ENCODE measurements around the gene CAPG.

The CAPG gene

GRCh38 chr2:85409845-85410583, at the start of gene CAPG:
Gene CAPG, minus strand, starts transcription at chr2:85410366. Its CDS starts 8,221 bp downstream, at chr2:85402145.
- Histone ChIP-seq H3K27me3 (ENCODE audit: control insufficient read depth, insufficient read depth, low read length) (no peaks in the 10 kb centered on the region), H3K4me3 (ENCODE audit: low read length) (peak within 1 kb of the TSS; percentile 49), H3K9ac (ENCODE audit: low read length) (peak within 1 kb of the TSS; percentile 10), H3K4me1 (ENCODE audit: control insufficient read depth, insufficient read depth, low read length) (no peaks in the 10 kb centered on the region), H3K27ac (ENCODE audit: low read depth, low read length) (no peak within 1 kb of the TSS), H3K36me3 (ENCODE audit: control insufficient read depth, insufficient read depth, low read length) (no peaks in the 10 kb centered on the region)

GRCh38 chr2:85459771-85460170, 49.6 kb upstream of the CAPG start:
- H3K27ac ChIP-seq (ENCODE audit: low read depth, low read length), result no peak overlapping the region
- no peaks in the 10 kb centered on the region for H3K27me3 ChIP-seq (ENCODE audit: control insufficient read depth, insufficient read depth, low read length)
- no peak overlapping the region for H3K9ac ChIP-seq (ENCODE audit: low read length)
- H3K4me3 ChIP-seq (ENCODE audit: low read length), result no peak overlapping the region
- H3K4me1 ChIP-seq (ENCODE audit: control insufficient read depth, insufficient read depth, low read length), result no peaks in the 10 kb centered on the region
- H3K36me3 ChIP-seq (ENCODE audit: control insufficient read depth, insufficient read depth, low read length), result no peaks in the 10 kb centered on the region

- Histone ChIP-seq H3K27me3 (ENCODE audit: control insufficient read depth, insufficient read depth, low read length) (no peaks in the 10 kb centered on the region), H3K36me3 (ENCODE audit: control insufficient read depth, insufficient read depth, low read length) (no peaks in the 10 kb centered on the region), H3K4me1 (ENCODE audit: control insufficient read depth, insufficient read depth, low read length) (no peaks in the 10 kb centered on the region), H3K9ac (ENCODE audit: low read length) (no peak overlapping the region), H3K27ac (ENCODE audit: low read depth, low read length) (no peak overlapping the region), H3K4me3 (ENCODE audit: low read length) (no peak overlapping the region)
Observed at GRCh38 chr2:85458601-85459563, 48.7 kb upstream of the CAPG start.

GRCh38 chr2:85457877-85458316, 47.7 kb upstream of the CAPG start:
- Histone ChIP-seq H3K4me3 (ENCODE audit: low read length) (no peak overlapping the region), H3K27me3 (ENCODE audit: control insufficient read depth, insufficient read depth, low read length) (no peaks in the 10 kb centered on the region), H3K9ac (ENCODE audit: low read length) (no peak overlapping the region), H3K27ac (ENCODE audit: low read depth, low read length) (no peak overlapping the region), H3K4me1 (ENCODE audit: control insufficient read depth, insufficient read depth, low read length) (no peaks in the 10 kb centered on the region), H3K36me3 (ENCODE audit: control insufficient read depth, insufficient read depth, low read length) (no peaks in the 10 kb centered on the region)

GRCh38 chr2:85457043-85457442, 46.9 kb upstream of the CAPG start:
- H3K36me3 ChIP-seq (ENCODE audit: control insufficient read depth, insufficient read depth, low read length), result no peaks in the 10 kb centered on the region
- no peaks in the 10 kb centered on the region for H3K4me1 ChIP-seq (ENCODE audit: control insufficient read depth, insufficient read depth, low read length)
- H3K27me3 ChIP-seq (ENCODE audit: control insufficient read depth, insufficient read depth, low read length), result no peaks in the 10 kb centered on the region
- H3K4me3 ChIP-seq (ENCODE audit: low read length), result no peak overlapping the region
- H3K9ac ChIP-seq (ENCODE audit: low read length), result no peak overlapping the region
- no peak overlapping the region for H3K27ac ChIP-seq (ENCODE audit: low read depth, low read length)

- Histone ChIP-seq H3K9ac (ENCODE audit: low read length) (no peak overlapping the region), H3K4me1 (ENCODE audit: control insufficient read depth, insufficient read depth, low read length) (no peaks in the 10 kb centered on the region), H3K27ac (ENCODE audit: low read depth, low read length) (no peak overlapping the region), H3K36me3 (ENCODE audit: control insufficient read depth, insufficient read depth, low read length) (no peaks in the 10 kb centered on the region), H3K27me3 (ENCODE audit: control insufficient read depth, insufficient read depth, low read length) (no peaks in the 10 kb centered on the region), H3K4me3 (ENCODE audit: low read length) (no peak overlapping the region)
Observed at GRCh38 chr2:85455552-85456090, 45.5 kb upstream of the CAPG start.

GRCh38 chr2:85453571-85453970, 43.4 kb upstream of the CAPG start:
- H3K4me1 ChIP-seq (ENCODE audit: control insufficient read depth, insufficient read depth, low read length), result no peaks in the 10 kb centered on the region
- no peaks in the 10 kb centered on the region for H3K36me3 ChIP-seq (ENCODE audit: control insufficient read depth, insufficient read depth, low read length)
- H3K27ac ChIP-seq (ENCODE audit: low read depth, low read length), result no peak overlapping the region
- no peak overlapping the region for H3K4me3 ChIP-seq (ENCODE audit: low read length)
- no peak overlapping the region for H3K9ac ChIP-seq (ENCODE audit: low read length)
- H3K27me3 ChIP-seq (ENCODE audit: control insufficient read depth, insufficient read depth, low read length), result no peaks in the 10 kb centered on the region

- H3K4me3 ChIP-seq (ENCODE audit: low read length), result no peak overlapping the region
- no peaks in the 10 kb centered on the region for H3K4me1 ChIP-seq (ENCODE audit: control insufficient read depth, insufficient read depth, low read length)
- no peaks in the 10 kb centered on the region for H3K27me3 ChIP-seq (ENCODE audit: control insufficient read depth, insufficient read depth, low read length)
Observed at GRCh38 chr2:85452237-85452636, 42.1 kb upstream of the CAPG start.

GRCh38 chr2:85449214-85449588, 39.0 kb upstream of the CAPG start:
- Histone ChIP-seq H3K4me1 (ENCODE audit: control insufficient read depth, insufficient read depth, low read length) (peaks cover 12% of the 10 kb centered on the region), H3K27ac (ENCODE audit: low read depth, low read length) (no peak overlapping the region), H3K36me3 (ENCODE audit: control insufficient read depth, insufficient read depth, low read length) (no peaks in the 10 kb centered on the region), H3K27me3 (ENCODE audit: control insufficient read depth, insufficient read depth, low read length) (no peaks in the 10 kb centered on the region), H3K4me3 (ENCODE audit: low read length) (no peak overlapping the region), H3K9ac (ENCODE audit: low read length) (no peak overlapping the region)

More at GRCh38 chr2:85452237-85452636, 42.1 kb upstream of the CAPG start:
- Histone ChIP-seq H3K27ac (ENCODE audit: low read depth, low read length) (no peak overlapping the region), H3K36me3 (ENCODE audit: control insufficient read depth, insufficient read depth, low read length) (no peaks in the 10 kb centered on the region), H3K9ac (ENCODE audit: low read length) (no peak overlapping the region)

GRCh38 chr2:85448461-85449213, 38.5 kb upstream of the CAPG start:
- Histone ChIP-seq H3K27me3 (ENCODE audit: control insufficient read depth, insufficient read depth, low read length) (no peaks in the 10 kb centered on the region), H3K4me3 (ENCODE audit: low read length) (no peak overlapping the region), H3K27ac (ENCODE audit: low read depth, low read length) (no peak overlapping the region), H3K4me1 (ENCODE audit: control insufficient read depth, insufficient read depth, low read length) (peaks cover 12% of the 10 kb centered on the region), H3K9ac (ENCODE audit: low read length) (no peak overlapping the region), H3K36me3 (ENCODE audit: control insufficient read depth, insufficient read depth, low read length) (no peaks in the 10 kb centered on the region)

GRCh38 chr2:85447222-85447585, 37.0 kb upstream of the CAPG start:
- Histone ChIP-seq H3K4me3 (ENCODE audit: low read length) (no peak overlapping the region), H3K27me3 (ENCODE audit: control insufficient read depth, insufficient read depth, low read length) (no peaks in the 10 kb centered on the region), H3K9ac (ENCODE audit: low read length) (no peak overlapping the region), H3K36me3 (ENCODE audit: control insufficient read depth, insufficient read depth, low read length) (no peaks in the 10 kb centered on the region), H3K4me1 (ENCODE audit: control insufficient read depth, insufficient read depth, low read length) (peaks cover 12% of the 10 kb centered on the region), H3K27ac (ENCODE audit: low read depth, low read length) (peak overlapping the region; percentile 90)

Measured in rectal smooth muscle tissue (tissue), 1 donor.